Parathyroid adenoma (tissue), 2 donors: Measurements from ENCODE around the gene SPAG16.

Source experiments
- H2AFZ ChIP-seq: fragments of 300-600 bp; sonication (generic); one replicate; pipeline ENCODE4 v1.7.0; 2017; ENCODE audit warnings: antibody characterized with exemption, mild to moderate bottlenecking
- H3K27ac ChIP-seq: fragments of 300-600 bp; sonication (generic); one replicate; pipeline ENCODE4 v1.7.0; 2017
- H3K27me3 ChIP-seq: fragments of 300-600 bp; sonication (generic); one replicate; pipeline ENCODE4 v1.7.0; 2017; ENCODE audit warnings: low read length; ENCODE audit not compliant: control insufficient read depth, insufficient read depth
- H3K36me3 ChIP-seq: fragments of 300-600 bp; sonication (generic); one replicate; pipeline ENCODE4 v1.7.0; 2017; ENCODE audit warnings: low read length; ENCODE audit not compliant: control insufficient read depth, insufficient read depth
- H3K4me1 ChIP-seq: fragments of 300-600 bp; sonication (generic); one replicate; pipeline ENCODE4 v1.7.0; 2017; ENCODE audit warnings: control low read depth
- H3K4me2 ChIP-seq: fragments of 300-600 bp; sonication (generic); one replicate; pipeline ENCODE4 v1.7.0; 2017; ENCODE audit warnings: low read length
- H3K4me3 ChIP-seq: fragments of 300-600 bp; sonication (generic); one replicate; pipeline ENCODE4 v1.7.0; 2017; ENCODE audit warnings: low read depth, low read length
- H3K79me2 ChIP-seq: fragments of 300-600 bp; sonication (generic); one replicate; pipeline ENCODE4 v1.7.0; 2017; ENCODE audit warnings: control low read depth
- H3K9ac ChIP-seq: fragments of 300-600 bp; sonication (generic); one replicate; pipeline ENCODE4 v1.7.0; 2017; ENCODE audit warnings: mild to moderate bottlenecking
- H3K9me3 ChIP-seq: fragments of 300-600 bp; sonication (generic); one replicate; pipeline ENCODE4 v1.7.0; 2017; ENCODE audit warnings: low read length; ENCODE audit not compliant: control insufficient read depth
- TF ChIP-seq, protein P1 (sequence below): fragments of 300-600 bp; sonication (generic); IDR thresholded peaks from one replicate; pipeline ENCODE4 v1.7.0; 2017; ENCODE audit warnings: antibody characterized with exemption, mild to moderate bottlenecking
- donor health status: primary hyperparathyroidism.

The SPAG16 gene

DNA sequence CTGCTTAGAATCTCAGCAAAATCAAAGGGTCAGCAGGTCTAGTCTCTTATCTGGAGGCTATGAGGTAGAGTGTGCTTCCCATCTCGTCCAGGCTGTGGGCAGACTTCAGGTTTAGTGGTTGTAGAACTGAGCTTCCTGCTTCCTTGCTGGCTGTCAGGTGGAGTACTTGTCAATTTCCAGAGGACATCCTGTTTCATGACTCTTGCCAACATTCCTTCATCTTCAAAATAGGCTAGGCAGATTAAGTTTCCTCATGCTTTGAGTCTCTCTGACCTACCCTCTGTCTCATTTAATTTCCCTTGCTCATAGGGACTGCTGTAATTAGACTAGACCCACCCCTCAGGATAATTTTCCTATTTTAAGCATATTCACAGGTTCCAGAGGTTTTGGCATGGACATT lies 562.6 kb downstream of the SPAG16 start:
- Histone ChIP-seq H3K4me3 (no peak overlapping the region), H3K4me1 (no peaks in the 10 kb centered on the region), H3K27me3 (no peaks in the 10 kb centered on the region), H3K36me3 (no peaks in the 10 kb centered on the region), H3K9ac (no peak overlapping the region), H3K4me2 (no peak overlapping the region), H3K27ac (no peak overlapping the region), H2AFZ (no peak overlapping the region), H3K79me2 (no peaks in the 10 kb centered on the region), H3K9me3 (no peaks in the 10 kb centered on the region)
- TF ChIP-seq, protein P1, sequence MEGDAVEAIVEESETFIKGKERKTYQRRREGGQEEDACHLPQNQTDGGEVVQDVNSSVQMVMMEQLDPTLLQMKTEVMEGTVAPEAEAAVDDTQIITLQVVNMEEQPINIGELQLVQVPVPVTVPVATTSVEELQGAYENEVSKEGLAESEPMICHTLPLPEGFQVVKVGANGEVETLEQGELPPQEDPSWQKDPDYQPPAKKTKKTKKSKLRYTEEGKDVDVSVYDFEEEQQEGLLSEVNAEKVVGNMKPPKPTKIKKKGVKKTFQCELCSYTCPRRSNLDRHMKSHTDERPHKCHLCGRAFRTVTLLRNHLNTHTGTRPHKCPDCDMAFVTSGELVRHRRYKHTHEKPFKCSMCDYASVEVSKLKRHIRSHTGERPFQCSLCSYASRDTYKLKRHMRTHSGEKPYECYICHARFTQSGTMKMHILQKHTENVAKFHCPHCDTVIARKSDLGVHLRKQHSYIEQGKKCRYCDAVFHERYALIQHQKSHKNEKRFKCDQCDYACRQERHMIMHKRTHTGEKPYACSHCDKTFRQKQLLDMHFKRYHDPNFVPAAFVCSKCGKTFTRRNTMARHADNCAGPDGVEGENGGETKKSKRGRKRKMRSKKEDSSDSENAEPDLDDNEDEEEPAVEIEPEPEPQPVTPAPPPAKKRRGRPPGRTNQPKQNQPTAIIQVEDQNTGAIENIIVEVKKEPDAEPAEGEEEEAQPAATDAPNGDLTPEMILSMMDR = no peak

DNA sequence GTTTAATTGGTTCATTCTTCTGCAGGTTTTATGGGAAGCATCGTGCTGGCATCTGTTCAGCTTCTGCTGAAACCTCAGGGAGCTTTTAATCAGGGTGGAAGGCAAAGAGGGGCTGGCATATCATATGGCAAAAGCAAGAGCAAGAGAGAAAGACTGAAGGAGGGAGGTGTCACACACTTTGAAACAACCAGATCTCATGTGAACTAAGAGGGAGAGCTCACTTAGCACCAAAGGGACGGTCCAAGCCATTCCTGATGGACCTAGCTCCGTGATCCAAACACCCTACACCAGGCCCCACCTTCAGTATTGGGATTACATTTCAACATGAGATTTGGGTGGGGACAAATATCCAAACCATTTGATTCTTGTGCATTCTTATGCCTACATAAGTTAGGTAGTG lies 563.1 kb downstream of the SPAG16 start:
- Histone ChIP-seq H3K4me1 (no peaks in the 10 kb centered on the region), H3K27me3 (no peaks in the 10 kb centered on the region), H3K36me3 (no peaks in the 10 kb centered on the region), H3K4me3 (no peak overlapping the region), H3K79me2 (no peaks in the 10 kb centered on the region), H2AFZ (no peak overlapping the region), H3K9me3 (no peaks in the 10 kb centered on the region), H3K27ac (no peak overlapping the region), H3K9ac (no peak overlapping the region), H3K4me2 (no peak overlapping the region)
- TF ChIP-seq, protein P1 = no peak

DNA sequence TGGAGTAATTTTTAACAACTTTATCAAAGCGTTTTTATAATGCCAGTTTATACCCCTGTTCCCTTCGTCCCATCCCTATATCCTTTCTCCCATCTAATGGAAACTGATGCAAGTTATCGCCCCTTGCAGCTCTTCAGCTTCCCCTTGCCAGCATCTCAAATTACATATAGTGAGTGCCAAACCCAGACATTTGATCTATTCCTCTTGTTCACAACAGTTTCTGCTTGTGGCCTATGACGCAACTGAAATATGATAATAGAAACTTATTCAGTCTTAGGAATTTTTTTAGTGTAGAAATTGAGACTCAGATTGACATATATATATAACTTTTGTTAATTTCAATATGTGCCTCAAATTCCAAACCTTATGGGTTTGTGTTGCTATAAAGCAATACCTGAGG lies 564.4 kb downstream of the SPAG16 start:
- Histone ChIP-seq H3K4me1 (no peaks in the 10 kb centered on the region), H3K4me2 (no peak overlapping the region), H3K9ac (no peak overlapping the region), H2AFZ (no peak overlapping the region), H3K79me2 (no peaks in the 10 kb centered on the region), H3K4me3 (no peak overlapping the region), H3K9me3 (no peaks in the 10 kb centered on the region), H3K36me3 (no peaks in the 10 kb centered on the region), H3K27ac (no peak overlapping the region), H3K27me3 (no peaks in the 10 kb centered on the region)
- TF ChIP-seq, protein P1 = no peak

DNA sequence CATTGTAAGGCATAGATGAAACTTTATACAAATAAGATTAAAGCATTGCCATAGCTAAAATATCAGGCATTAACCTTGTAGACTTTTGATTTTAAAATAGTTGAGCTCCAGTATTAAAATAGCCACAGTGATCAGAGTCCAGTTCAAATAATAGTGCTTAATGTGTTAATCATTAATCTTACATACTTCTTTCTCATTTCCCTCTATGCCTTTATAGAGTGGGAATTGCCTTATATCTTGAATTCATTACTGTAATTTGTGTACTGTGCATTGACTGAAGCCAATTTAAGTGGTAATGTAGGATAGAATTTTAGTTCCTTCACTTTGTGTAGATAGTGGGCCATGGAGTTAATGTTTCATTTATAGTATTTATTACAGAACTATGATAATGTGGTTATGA lies 577.4 kb downstream of the SPAG16 start:
- no peak overlapping the region for H3K4me2 ChIP-seq
- no peak overlapping the region for H3K9ac ChIP-seq
- no peaks in the 10 kb centered on the region for H3K79me2 ChIP-seq
- no peaks in the 10 kb centered on the region for H3K36me3 ChIP-seq
- H3K27me3 ChIP-seq = no peaks in the 10 kb centered on the region
- no peaks in the 10 kb centered on the region for H3K4me1 ChIP-seq
- no peak overlapping the region for H2AFZ ChIP-seq
- H3K4me3 ChIP-seq = no peak overlapping the region
- TF ChIP-seq, protein P1 = no peak
- H3K9me3 ChIP-seq = no peaks in the 10 kb centered on the region
- H3K27ac ChIP-seq = no peak overlapping the region

DNA sequence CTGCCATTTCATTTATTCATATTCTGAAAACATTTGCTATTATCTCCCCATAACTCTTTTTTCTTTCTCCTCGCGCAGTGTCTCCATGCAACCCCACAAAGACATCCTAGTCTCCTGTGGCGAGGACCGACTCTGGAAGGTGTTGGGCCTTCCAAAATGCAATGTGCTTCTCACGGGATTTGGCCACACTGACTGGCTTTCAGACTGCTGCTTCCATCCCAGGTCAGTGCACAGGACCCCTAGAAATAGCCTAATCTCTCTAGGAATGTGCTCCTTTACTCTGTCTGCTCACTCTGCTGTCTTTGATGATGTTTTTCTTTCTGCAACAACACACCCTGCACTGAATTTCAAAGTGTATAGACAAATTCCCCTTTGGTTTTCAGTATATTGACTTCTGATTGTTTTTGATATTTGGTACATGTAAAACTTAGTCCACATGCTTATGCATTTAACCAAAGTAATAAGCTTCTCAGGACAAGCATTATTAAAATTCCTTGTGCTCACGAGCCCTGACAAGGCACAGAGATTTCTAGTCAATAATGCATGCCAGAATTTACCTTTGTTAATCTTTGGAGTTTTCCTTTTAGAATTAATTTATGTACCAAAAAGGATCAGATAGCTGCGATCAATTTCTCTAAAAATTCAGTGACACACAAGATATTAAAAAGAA lies 578.3 kb downstream of the SPAG16 start:
- TF ChIP-seq, protein P1 = no peak
- Histone ChIP-seq H3K27ac (no peak overlapping the region), H3K4me2 (no peak overlapping the region), H3K27me3 (no peaks in the 10 kb centered on the region), H3K79me2 (no peaks in the 10 kb centered on the region), H3K9ac (no peak overlapping the region), H2AFZ (no peak overlapping the region), H3K36me3 (no peaks in the 10 kb centered on the region), H3K4me3 (no peak overlapping the region), H3K4me1 (no peaks in the 10 kb centered on the region), H3K9me3 (no peaks in the 10 kb centered on the region)
